Memory B cell (primary cell): ENCODE data around the gene ELOVL5.
"Not testable (repeated sequence)": the region's sequence is repeated elsewhere in the genome, so short reads cannot be mapped to it uniquely, and the experiment has no call there.

ENCODE experiments used
- ATAC-seq: fragments of 150-1000 bp; cut with Tn5 transposase; 2 replicates; pipeline ENCODE4 v1.10.0; 2021; ENCODE audit warnings: low read depth, mild to moderate bottlenecking, moderate library complexity
- DNase-seq, 2 donors: peaks; one replicate each; pipeline ENCODE4 v3.0.0; 2022; ENCODE audit warnings: low spot score in 2 of 2
- H3K27ac Mint-ChIP-seq: one replicate; pipeline ENCODE4 v1.8.0; 2022; ENCODE audit warnings: mild to moderate bottlenecking, moderate library complexity, mixed read lengths
- H3K27me3 Mint-ChIP-seq: one replicate; pipeline ENCODE4 v1.8.0; 2022; ENCODE audit warnings: mixed read lengths
- H3K36me3 Mint-ChIP-seq: one replicate; pipeline ENCODE4 v1.8.0; 2022; ENCODE audit warnings: mild to moderate bottlenecking, mixed read lengths
- H3K4me1 Mint-ChIP-seq: one replicate; pipeline ENCODE4 v1.8.0; 2022; ENCODE audit warnings: mixed read lengths
- H3K4me3 Mint-ChIP-seq: one replicate; pipeline ENCODE4 v1.8.0; 2022; ENCODE audit warnings: mild to moderate bottlenecking, moderate library complexity, mixed read lengths
- H3K9me3 Mint-ChIP-seq: one replicate; pipeline ENCODE4 v1.8.0; 2022; ENCODE audit warnings: mixed read lengths

Gene ELOVL5

GRCh38 chr6:53313784-53314400 lies 34.9 kb downstream of the ELOVL5 start:
- Mint-ChIP-seq H3K27ac (peak overlapping the region; percentile 89), H3K9me3 (no peaks in the 10 kb centered on the region), H3K36me3 (peaks cover 19% of the 10 kb centered on the region), H3K4me1 (peaks cover 69% of the 10 kb centered on the region), H3K4me3 (peak overlapping the region; percentile 27), H3K27me3 (no peaks in the 10 kb centered on the region)
- ATAC-seq (no peak), DNase-seq (no peak)

GRCh38 chr6:53312355-53312754 lies 36.4 kb downstream of the ELOVL5 start:
- peaks cover 75% of the 10 kb centered on the region for H3K4me1 Mint-ChIP-seq

GRCh38 chr6:53311586-53311935 lies 37.2 kb downstream of the ELOVL5 start:
- no peaks in the 10 kb centered on the region for H3K9me3 Mint-ChIP-seq
- peaks cover 14% of the 10 kb centered on the region for H3K36me3 Mint-ChIP-seq
- DNase-seq (no peak), ATAC-seq (no peak)
- H3K27ac Mint-ChIP-seq = peak overlapping the region; percentile 96
- no peak overlapping the region for H3K4me3 Mint-ChIP-seq
- no peaks in the 10 kb centered on the region for H3K27me3 Mint-ChIP-seq
- peaks cover 74% of the 10 kb centered on the region for H3K4me1 Mint-ChIP-seq

More at GRCh38 chr6:53312355-53312754, 36.4 kb downstream of the ELOVL5 start:
- DNase-seq = no peak
- ATAC-seq = peak; percentile 58
- no peaks in the 10 kb centered on the region for H3K27me3 Mint-ChIP-seq
- peaks cover 18% of the 10 kb centered on the region for H3K36me3 Mint-ChIP-seq
- peak overlapping the region; percentile 43 for H3K4me3 Mint-ChIP-seq
- H3K27ac Mint-ChIP-seq = peak overlapping the region; percentile 89
- H3K9me3 Mint-ChIP-seq = no peaks in the 10 kb centered on the region

GRCh38 chr6:53310771-53311585 lies 37.8 kb downstream of the ELOVL5 start:
- peaks cover 71% of the 10 kb centered on the region for H3K4me1 Mint-ChIP-seq
- peaks cover 10% of the 10 kb centered on the region for H3K36me3 Mint-ChIP-seq
- DNase-seq = no peak
- peak overlapping the region; percentile 27 for H3K4me3 Mint-ChIP-seq
- peak overlapping the region; percentile 96 for H3K27ac Mint-ChIP-seq
- ATAC-seq = no peak
- H3K27me3 Mint-ChIP-seq = no peaks in the 10 kb centered on the region
- H3K9me3 Mint-ChIP-seq = no peaks in the 10 kb centered on the region

GRCh38 chr6:53309901-53310300 lies 38.8 kb downstream of the ELOVL5 start:
- peaks cover 10% of the 10 kb centered on the region for H3K36me3 Mint-ChIP-seq
- H3K4me3 Mint-ChIP-seq = peak overlapping the region; percentile 67
- no peaks in the 10 kb centered on the region for H3K27me3 Mint-ChIP-seq
- DNase-seq = no peak
- peaks cover 63% of the 10 kb centered on the region for H3K4me1 Mint-ChIP-seq
- H3K27ac Mint-ChIP-seq = peak overlapping the region; percentile 96
- H3K9me3 Mint-ChIP-seq = no peaks in the 10 kb centered on the region
- peak; percentile 44 for ATAC-seq

DNA sequence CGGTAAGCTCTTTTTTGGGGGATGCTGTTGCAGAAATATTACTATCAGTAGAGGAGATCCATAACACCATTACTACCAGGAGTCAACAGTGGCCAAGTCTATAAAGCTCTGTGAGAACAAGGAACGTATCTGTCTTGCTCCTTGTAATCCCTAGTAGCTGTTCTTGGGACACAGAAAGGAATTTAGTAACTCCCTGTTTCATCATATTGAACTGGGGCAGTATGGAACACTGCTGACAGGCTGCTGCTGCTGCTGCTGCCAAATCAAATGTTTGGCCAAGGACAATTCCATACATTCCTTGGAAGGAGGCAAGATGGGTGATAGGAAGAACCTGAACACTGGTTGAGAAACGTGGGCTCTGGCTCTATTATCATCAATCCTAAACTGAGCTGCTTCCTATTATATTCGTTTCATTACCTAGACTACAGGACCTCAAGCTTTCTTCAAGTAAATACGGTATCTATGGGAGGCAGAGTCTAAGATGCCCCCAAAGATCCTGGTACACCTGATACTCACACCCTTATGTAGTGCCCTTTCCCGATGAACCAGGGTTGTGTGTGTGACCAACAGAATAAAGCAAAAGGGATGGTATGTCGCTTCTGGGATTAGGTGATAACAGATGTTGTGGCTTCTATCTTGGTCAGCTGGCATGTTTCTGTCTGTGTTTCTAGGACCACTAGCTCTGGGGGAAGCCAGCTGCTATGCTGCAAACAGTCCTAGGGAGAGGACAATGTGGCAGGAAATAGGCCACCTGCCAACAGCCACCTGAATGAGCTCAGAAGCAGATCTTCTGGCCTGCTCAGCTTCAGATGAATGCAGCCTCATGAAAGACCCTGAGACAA lies 39.5 kb downstream of the ELOVL5 start:
- Mint-ChIP-seq H3K9me3 (no peaks in the 10 kb centered on the region), H3K4me1 (peaks cover 66% of the 10 kb centered on the region), H3K27me3 (no peaks in the 10 kb centered on the region), H3K27ac (peak overlapping the region; percentile 96), H3K4me3 (peak overlapping the region; percentile 67), H3K36me3 (peaks cover 13% of the 10 kb centered on the region)
- ATAC-seq = peak; percentile 65
- DNase-seq = no peak

GRCh38 chr6:53306819-53307347 lies 41.9 kb downstream of the ELOVL5 start:
- no peak overlapping the region for H3K4me3 Mint-ChIP-seq
- H3K36me3 Mint-ChIP-seq = peaks cover 7% of the 10 kb centered on the region
- DNase-seq = no peak
- no peak for ATAC-seq
- peaks cover 72% of the 10 kb centered on the region for H3K4me1 Mint-ChIP-seq
- H3K27me3 Mint-ChIP-seq = no peaks in the 10 kb centered on the region
- H3K27ac Mint-ChIP-seq = peak overlapping the region; percentile 96
- no peaks in the 10 kb centered on the region for H3K9me3 Mint-ChIP-seq

GRCh38 chr6:53306217-53306616 lies 42.5 kb downstream of the ELOVL5 start:
- H3K27ac Mint-ChIP-seq = peak overlapping the region; percentile 96
- H3K4me3 Mint-ChIP-seq = peak overlapping the region; percentile 43
- H3K4me1 Mint-ChIP-seq = peaks cover 74% of the 10 kb centered on the region
- not testable (repeated sequence) for H3K27me3 Mint-ChIP-seq, ATAC-seq, H3K36me3 Mint-ChIP-seq, DNase-seq, H3K9me3 Mint-ChIP-seq

- not testable (repeated sequence) for H3K4me3 Mint-ChIP-seq, H3K27me3 Mint-ChIP-seq, H3K9me3 Mint-ChIP-seq, H3K27ac Mint-ChIP-seq, H3K36me3 Mint-ChIP-seq, ATAC-seq, DNase-seq
- peaks cover 75% of the 10 kb centered on the region for H3K4me1 Mint-ChIP-seq
These were observed 43.2 kb downstream of the ELOVL5 start for GRCh38 chr6:53305506-53306005.

GRCh38 chr6:53304953-53305352 lies 43.8 kb downstream of the ELOVL5 start:
- H3K9me3 Mint-ChIP-seq, DNase-seq, H3K36me3 Mint-ChIP-seq, H3K4me3 Mint-ChIP-seq, H3K27ac Mint-ChIP-seq, ATAC-seq, H3K27me3 Mint-ChIP-seq: not testable (repeated sequence)
- peaks cover 76% of the 10 kb centered on the region for H3K4me1 Mint-ChIP-seq

DNA sequence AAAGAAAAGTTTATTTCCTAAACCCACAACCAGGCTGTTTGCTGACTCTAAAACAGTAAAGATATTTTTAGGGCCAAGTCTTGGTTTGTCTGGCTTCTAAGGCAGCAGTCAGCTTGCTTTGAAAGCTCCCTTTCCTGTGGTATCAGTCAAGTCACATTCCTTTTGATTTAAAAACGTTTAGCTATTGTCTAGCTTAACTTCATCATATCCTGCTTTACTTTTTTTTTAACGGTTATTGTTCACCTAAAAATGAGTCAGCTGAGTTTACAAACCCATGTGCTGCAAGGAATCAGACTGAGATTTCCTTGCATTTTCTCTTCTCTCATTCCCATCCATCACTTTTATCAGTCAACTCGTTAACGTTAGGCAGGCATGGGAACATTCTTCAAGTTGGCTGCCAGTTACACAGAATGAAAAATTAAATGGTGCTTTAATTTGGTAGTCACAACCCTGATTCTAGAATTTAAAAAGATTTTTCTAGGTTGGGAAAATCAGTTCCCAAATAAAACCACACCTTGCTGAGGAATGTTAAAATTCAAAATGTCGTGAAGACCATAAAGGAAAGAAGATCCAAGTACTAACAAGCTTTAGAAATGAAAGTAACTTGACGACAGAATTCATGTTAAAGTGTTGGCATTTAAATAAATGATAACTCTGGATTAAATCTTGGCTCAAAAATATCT lies 45.9 kb downstream of the ELOVL5 start:
- ATAC-seq (no peak), DNase-seq (no peak)
- peak overlapping the region; percentile 35 for H3K4me3 Mint-ChIP-seq
- H3K9me3 Mint-ChIP-seq = no peaks in the 10 kb centered on the region
- peaks cover 9% of the 10 kb centered on the region for H3K36me3 Mint-ChIP-seq
- H3K27ac Mint-ChIP-seq = peak overlapping the region; percentile 87
- H3K27me3 Mint-ChIP-seq = no peaks in the 10 kb centered on the region
- peaks cover 72% of the 10 kb centered on the region for H3K4me1 Mint-ChIP-seq

- Mint-ChIP-seq H3K36me3 (peaks cover 9% of the 10 kb centered on the region), H3K27me3 (no peaks in the 10 kb centered on the region), H3K27ac (peak overlapping the region; percentile 87), H3K9me3 (no peaks in the 10 kb centered on the region), H3K4me1 (peaks cover 68% of the 10 kb centered on the region), H3K4me3 (peak overlapping the region; percentile 39)
- ATAC-seq = no peak
- no peak for DNase-seq
These were observed 46.8 kb downstream of the ELOVL5 start for GRCh38 chr6:53301801-53302537.
